IPS-18a (cell line): Measurements from ENCODE around the gene SEC31B.

ENCODE experiments used
- H3K27ac ChIP-seq: one replicate; pipeline ENCODE4 v1.5.1; 2013; ENCODE audit warnings: low read length
- H3K27me3 ChIP-seq: one replicate; pipeline ENCODE4 v1.6.1; 2013; ENCODE audit warnings: mild to moderate bottlenecking, low read length; ENCODE audit not compliant: control insufficient read depth, insufficient read depth
- H3K36me3 ChIP-seq: one replicate; pipeline ENCODE4 v1.6.1; 2013; ENCODE audit warnings: low read depth, low read length; ENCODE audit not compliant: control insufficient read depth
- H3K4me1 ChIP-seq: one replicate; pipeline ENCODE4 v1.6.1; 2013; ENCODE audit warnings: low read depth, low read length; ENCODE audit not compliant: control insufficient read depth
- H3K4me3 ChIP-seq: one replicate; pipeline ENCODE4 v1.5.1; 2013; ENCODE audit warnings: low read length
- H3K9ac ChIP-seq: one replicate; pipeline ENCODE4 v1.6.1; 2013; ENCODE audit warnings: mild to moderate bottlenecking, low read length, moderate library complexity
- H3K9me3 ChIP-seq: one replicate; pipeline ENCODE4 v1.6.1; 2013; ENCODE audit warnings: low read depth, low read length; ENCODE audit not compliant: control insufficient read depth

SEC31B gene

GRCh38 chr10:100519311-100520051, at the start of gene SEC31B:
SEC31B (minus strand) TSS chr10:100519861; CDS start chr10:100516952, 2,909 bp downstream.
- Histone ChIP-seq H3K9ac (peak within 1 kb of the TSS; percentile 25), H3K27ac (no peak within 1 kb of the TSS), H3K9me3 (no peaks in the 10 kb centered on the region), H3K27me3 (peaks cover 47% of the 10 kb centered on the region), H3K4me1 (peaks cover 4% of the 10 kb centered on the region), H3K4me3 (peak within 1 kb of the TSS; percentile 63), H3K36me3 (peaks cover 12% of the 10 kb centered on the region)

- Histone ChIP-seq H3K9ac (no peak overlapping the region), H3K36me3 (no peaks in the 10 kb centered on the region), H3K9me3 (no peaks in the 10 kb centered on the region), H3K27ac (no peak overlapping the region), H3K4me3 (no peak overlapping the region), H3K4me1 (peaks cover 4% of the 10 kb centered on the region), H3K27me3 (peaks cover 38% of the 10 kb centered on the region)
These were observed 49.3 kb upstream of the SEC31B start for GRCh38 chr10:100568912-100569311.

GRCh38 chr10:100567826-100568225, 48.2 kb upstream of the SEC31B start:
- peaks cover 46% of the 10 kb centered on the region for H3K27me3 ChIP-seq
- peaks cover 4% of the 10 kb centered on the region for H3K4me1 ChIP-seq
- H3K9me3 ChIP-seq: no peaks in the 10 kb centered on the region
- H3K27ac ChIP-seq: no peak overlapping the region
- H3K9ac ChIP-seq: no peak overlapping the region
- H3K4me3 ChIP-seq: no peak overlapping the region
- no peaks in the 10 kb centered on the region for H3K36me3 ChIP-seq

DNA sequence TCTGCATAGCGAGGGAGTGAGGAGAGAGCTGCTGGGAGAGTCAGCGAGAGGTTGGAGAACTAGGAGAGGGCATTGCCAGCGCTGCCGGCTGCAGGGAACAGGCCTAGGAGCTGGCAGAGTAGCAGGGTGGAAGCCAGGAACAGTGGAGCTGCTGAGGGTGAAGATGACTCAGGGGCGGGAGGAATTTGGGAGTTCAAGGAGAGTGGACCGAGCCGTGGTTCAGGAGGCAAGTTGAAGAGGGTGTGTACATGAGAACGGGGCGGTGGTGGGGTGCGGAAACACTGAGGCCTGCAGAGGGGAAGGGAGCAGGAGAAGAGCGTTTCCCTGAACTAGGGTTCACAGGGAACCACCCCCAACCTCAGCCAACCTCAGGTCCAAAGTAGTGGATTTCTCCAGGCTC, 47.6 kb upstream of the SEC31B start:
- Histone ChIP-seq H3K9me3 (no peaks in the 10 kb centered on the region), H3K9ac (no peak overlapping the region), H3K36me3 (no peaks in the 10 kb centered on the region), H3K4me3 (no peak overlapping the region), H3K27ac (no peak overlapping the region), H3K27me3 (peaks cover 52% of the 10 kb centered on the region), H3K4me1 (peaks cover 4% of the 10 kb centered on the region)

- H3K9me3 ChIP-seq: no peaks in the 10 kb centered on the region
- H3K27me3 ChIP-seq: peaks cover 59% of the 10 kb centered on the region
- H3K4me1 ChIP-seq: peaks cover 4% of the 10 kb centered on the region
- H3K4me3 ChIP-seq: no peak overlapping the region
- H3K9ac ChIP-seq: no peak overlapping the region
- no peak overlapping the region for H3K27ac ChIP-seq
- H3K36me3 ChIP-seq: no peaks in the 10 kb centered on the region
These were observed 46.9 kb upstream of the SEC31B start for GRCh38 chr10:100566561-100566960.

GRCh38 chr10:100565206-100565985, 45.7 kb upstream of the SEC31B start:
- H3K4me3 ChIP-seq: no peak overlapping the region
- no peak overlapping the region for H3K9ac ChIP-seq
- H3K36me3 ChIP-seq: no peaks in the 10 kb centered on the region
- H3K27ac ChIP-seq: no peak overlapping the region
- H3K4me1 ChIP-seq: peaks cover 2% of the 10 kb centered on the region
- peaks cover 62% of the 10 kb centered on the region for H3K27me3 ChIP-seq
- no peaks in the 10 kb centered on the region for H3K9me3 ChIP-seq

- no peak overlapping the region for H3K9ac ChIP-seq
- H3K27ac ChIP-seq: no peak overlapping the region
- H3K27me3 ChIP-seq: peaks cover 40% of the 10 kb centered on the region
- H3K9me3 ChIP-seq: no peaks in the 10 kb centered on the region
- no peak overlapping the region for H3K4me3 ChIP-seq
- no peaks in the 10 kb centered on the region for H3K4me1 ChIP-seq
- peaks cover 4% of the 10 kb centered on the region for H3K36me3 ChIP-seq
These were observed 42.5 kb upstream of the SEC31B start for GRCh38 chr10:100562008-100562672.

GRCh38 chr10:100561005-100561404, 41.3 kb upstream of the SEC31B start:
- H3K4me1 ChIP-seq: no peaks in the 10 kb centered on the region
- no peak overlapping the region for H3K27ac ChIP-seq
- H3K9me3 ChIP-seq: no peaks in the 10 kb centered on the region
- peaks cover 4% of the 10 kb centered on the region for H3K36me3 ChIP-seq
- no peak overlapping the region for H3K4me3 ChIP-seq
- H3K27me3 ChIP-seq: peaks cover 28% of the 10 kb centered on the region
- H3K9ac ChIP-seq: no peak overlapping the region

DNA sequence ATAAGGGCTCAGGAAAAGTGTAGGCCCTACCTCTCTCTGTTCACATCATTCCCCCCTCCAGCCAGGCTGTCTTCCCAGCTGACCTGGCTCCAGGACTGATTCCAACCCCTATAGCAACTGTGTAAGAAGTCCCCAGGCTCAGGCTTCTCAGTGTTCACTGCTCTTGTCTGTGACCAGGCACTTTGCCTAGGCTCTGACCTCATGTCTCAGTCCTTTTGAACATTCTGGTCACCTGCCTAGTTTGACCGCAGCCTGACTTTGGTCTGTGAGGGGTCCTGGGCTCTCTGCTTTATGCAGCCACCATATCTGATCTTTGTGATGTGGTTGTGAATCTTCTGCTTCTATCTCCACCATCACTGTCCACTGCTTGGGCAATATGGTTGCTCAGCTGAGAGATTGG, 40.6 kb upstream of the SEC31B start:
- Histone ChIP-seq H3K27me3 (peaks cover 24% of the 10 kb centered on the region), H3K4me3 (no peak overlapping the region), H3K36me3 (peaks cover 4% of the 10 kb centered on the region), H3K9me3 (no peaks in the 10 kb centered on the region), H3K27ac (no peak overlapping the region), H3K9ac (no peak overlapping the region), H3K4me1 (no peaks in the 10 kb centered on the region)

- H3K27me3 ChIP-seq: no peaks in the 10 kb centered on the region
- no peaks in the 10 kb centered on the region for H3K4me1 ChIP-seq
- H3K36me3 ChIP-seq: peaks cover 15% of the 10 kb centered on the region
- H3K4me3 ChIP-seq: no peak overlapping the region
- no peaks in the 10 kb centered on the region for H3K9me3 ChIP-seq
- H3K9ac ChIP-seq: no peak overlapping the region
- no peak overlapping the region for H3K27ac ChIP-seq
These were observed 35.2 kb upstream of the SEC31B start for GRCh38 chr10:100554902-100555301.

DNA sequence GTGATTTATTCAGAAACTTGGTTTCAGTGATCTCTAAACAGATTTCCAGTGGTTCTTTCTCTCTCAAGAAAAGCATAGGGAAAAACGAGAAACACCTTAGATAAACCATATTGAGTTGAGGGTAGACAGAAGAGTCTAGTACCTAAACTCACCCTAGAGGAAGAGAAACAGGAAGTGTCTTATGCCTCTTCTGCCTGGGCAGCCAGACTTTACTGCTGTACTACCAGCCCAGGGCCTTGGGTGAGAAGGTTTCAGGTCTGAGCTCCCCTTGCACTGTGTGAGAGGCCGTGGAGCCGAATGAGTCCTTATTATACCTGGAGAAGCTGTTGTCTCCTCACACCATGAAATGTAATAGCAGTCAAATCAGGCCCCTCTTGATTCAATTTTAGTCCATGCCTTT, 34.3 kb upstream of the SEC31B start:
- H3K9ac ChIP-seq: no peak overlapping the region
- peaks cover 24% of the 10 kb centered on the region for H3K36me3 ChIP-seq
- no peaks in the 10 kb centered on the region for H3K4me1 ChIP-seq
- no peaks in the 10 kb centered on the region for H3K27me3 ChIP-seq
- H3K4me3 ChIP-seq: no peak overlapping the region
- H3K9me3 ChIP-seq: no peaks in the 10 kb centered on the region
- H3K27ac ChIP-seq: no peak overlapping the region
